Spinal cord (tissue), 10 donors: ENCODE measurements around the gene GARNL3. TPM values are rescaled to one million over a fixed set of nuclear protein-coding genes. Genes with fewer than 3 reads are reported as not detected.

Experiments
- DNase-seq, 6 donors: peaks; one replicate each; pipeline versions ENCODE4 v3.0.0 to v3.0.0-alpha.2; 2013 to 2015; ENCODE audit warnings: low spot score in 6 of 6, low read depth in 4 of 6
- H3K27ac ChIP-seq: one replicate; pipeline ENCODE4 v1.5.1; 2013; ENCODE audit warnings: low read depth, low read length, control low read depth
- H3K27me3 ChIP-seq: one replicate; pipeline ENCODE4 v1.6.1; 2013; ENCODE audit warnings: low read length; ENCODE audit not compliant: control insufficient read depth, insufficient read depth
- H3K36me3 ChIP-seq: one replicate; pipeline ENCODE4 v1.6.1; 2013; ENCODE audit warnings: low read length; ENCODE audit not compliant: control insufficient read depth, insufficient read depth
- H3K4me1 ChIP-seq: one replicate; pipeline ENCODE4 v1.6.1; 2013; ENCODE audit warnings: low read length; ENCODE audit not compliant: control insufficient read depth, insufficient read depth
- H3K4me3 ChIP-seq: one replicate; pipeline ENCODE4 v1.5.1; 2013; ENCODE audit warnings: low read depth, low read length, control low read depth
- H3K9me3 ChIP-seq: one replicate; pipeline ENCODE4 v1.6.1; 2013; ENCODE audit warnings: low read length; ENCODE audit not compliant: control insufficient read depth, insufficient read depth
- WGBS: methylation state at CpG from one replicate; pipeline ENCODE4 v1.1.5; 2013; ENCODE audit warnings: missing lambda C conversion rate; ENCODE audit not compliant: insufficient coverage; 5-methylcytosine and 5-hydroxymethylcytosine counted together
- polyA plus RNA-seq, 2 donors: library from polyadenylated mRNA; unstranded; fragments of 120-200 nt; gene quantifications; one replicate each; pipeline ENCODE4 v1.2.1, GENCODE V29; 2013; ENCODE audit not compliant: insufficient read length in 2 of 2
- total RNA-seq, 2 donors: library from RNA; depleted of rRNA in 1 of 2; stranded (reverse); fragments of 120-200 nt in 1 of 2; fragments of >200 nt in 1 of 2; gene quantifications; one replicate each; pipeline versions ENCODE4 v1.2.3 to v1.2.4, GENCODE V29; 2013 to 2014
- donor health status: healthy.

Gene GARNL3
- total and polyA plus RNA-seq, 4 donors, result 70.7 to 91.3 (median 73.1) TPM

- peak in 2 of 6 donors; percentile 48 to 65 for DNase-seq
- peaks cover 9% of the 10 kb centered on the region for H3K4me1 ChIP-seq
- no peaks in the 10 kb centered on the region for H3K36me3 ChIP-seq
- H3K9me3 ChIP-seq, result no peaks in the 10 kb centered on the region
- no peaks in the 10 kb centered on the region for H3K27me3 ChIP-seq
- H3K4me3 ChIP-seq, result no peak overlapping the region
- 56% methylated on average over 3 of the region's 5 CpGs for WGBS
- H3K27ac ChIP-seq, result no peak overlapping the region
Observed at GRCh38 chr9:127267793-127268525, 3.4 kb downstream of the GARNL3 start.

- no CpG with 5 or more reads among the region's 1 CpG for WGBS
- peaks cover 3% of the 10 kb centered on the region for H3K36me3 ChIP-seq
- H3K27me3 ChIP-seq, result no peaks in the 10 kb centered on the region
- DNase-seq, result no peak
- no peaks in the 10 kb centered on the region for H3K9me3 ChIP-seq
- H3K27ac ChIP-seq, result no peak overlapping the region
- no peak overlapping the region for H3K4me3 ChIP-seq
- peaks cover 3% of the 10 kb centered on the region for H3K4me1 ChIP-seq
Observed at GRCh38 chr9:127269449-127269848, 4.9 kb downstream of the GARNL3 start.

- Histone ChIP-seq H3K27ac (no peak overlapping the region), H3K36me3 (peaks cover 3% of the 10 kb centered on the region), H3K4me1 (no peaks in the 10 kb centered on the region), H3K4me3 (no peak overlapping the region), H3K27me3 (no peaks in the 10 kb centered on the region), H3K9me3 (no peaks in the 10 kb centered on the region)
- DNase-seq, result no peak
- no CpG with 5 or more reads among the region's 3 CpGs for WGBS
Observed at GRCh38 chr9:127273326-127273725, 8.8 kb downstream of the GARNL3 start.

GRCh38 chr9:127277099-127277498, 12.5 kb downstream of the GARNL3 start:
- Histone ChIP-seq H3K27ac (no peak overlapping the region), H3K4me1 (no peaks in the 10 kb centered on the region), H3K27me3 (no peaks in the 10 kb centered on the region), H3K36me3 (peaks cover 3% of the 10 kb centered on the region), H3K9me3 (no peaks in the 10 kb centered on the region), H3K4me3 (no peak overlapping the region)
- no CpG with 5 or more reads among the region's 2 CpGs for WGBS
- DNase-seq, result no peak

GRCh38 chr9:127277770-127278169, 13.2 kb downstream of the GARNL3 start:
- H3K36me3 ChIP-seq, result peaks cover 3% of the 10 kb centered on the region
- no peak for DNase-seq
- no peaks in the 10 kb centered on the region for H3K27me3 ChIP-seq
- no peak overlapping the region for H3K27ac ChIP-seq
- H3K4me3 ChIP-seq, result no peak overlapping the region
- no peaks in the 10 kb centered on the region for H3K4me1 ChIP-seq
- no peaks in the 10 kb centered on the region for H3K9me3 ChIP-seq
- no CpG with 5 or more reads among the region's 1 CpG for WGBS

- Histone ChIP-seq H3K27me3 (no peaks in the 10 kb centered on the region), H3K27ac (no peak overlapping the region), H3K9me3 (no peaks in the 10 kb centered on the region), H3K4me1 (no peaks in the 10 kb centered on the region), H3K4me3 (no peak overlapping the region), H3K36me3 (peaks cover 3% of the 10 kb centered on the region)
- no peak for DNase-seq
- no CpG with 5 or more reads among the region's 2 CpGs for WGBS
Observed at GRCh38 chr9:127278372-127278771, 13.8 kb downstream of the GARNL3 start.

- 83% methylated on average over 2 of the region's 3 CpGs for WGBS
- H3K36me3 ChIP-seq, result no peaks in the 10 kb centered on the region
- no peak overlapping the region for H3K27ac ChIP-seq
- DNase-seq, result no peak
- no peak overlapping the region for H3K4me3 ChIP-seq
- H3K4me1 ChIP-seq, result no peaks in the 10 kb centered on the region
- H3K27me3 ChIP-seq, result no peaks in the 10 kb centered on the region
- H3K9me3 ChIP-seq, result no peaks in the 10 kb centered on the region
Observed at GRCh38 chr9:127279717-127280285, 15.2 kb downstream of the GARNL3 start.

GRCh38 chr9:127280880-127281660, 16.5 kb downstream of the GARNL3 start:
- no peak overlapping the region for H3K4me3 ChIP-seq
- H3K36me3 ChIP-seq, result no peaks in the 10 kb centered on the region
- no peak for DNase-seq
- 97% methylated on average over 4 of the region's 8 CpGs for WGBS
- H3K27ac ChIP-seq, result no peak overlapping the region
- no peaks in the 10 kb centered on the region for H3K27me3 ChIP-seq
- no peaks in the 10 kb centered on the region for H3K9me3 ChIP-seq
- H3K4me1 ChIP-seq, result no peaks in the 10 kb centered on the region

- Histone ChIP-seq H3K9me3 (no peaks in the 10 kb centered on the region), H3K27me3 (no peaks in the 10 kb centered on the region), H3K27ac (no peak overlapping the region), H3K36me3 (no peaks in the 10 kb centered on the region), H3K4me3 (no peak overlapping the region), H3K4me1 (no peaks in the 10 kb centered on the region)
- DNase-seq, result no peak
Observed at GRCh38 chr9:127281891-127282290, 17.3 kb downstream of the GARNL3 start.

GRCh38 chr9:127282611-127283010, 18.0 kb downstream of the GARNL3 start:
- Histone ChIP-seq H3K27ac (no peak overlapping the region), H3K27me3 (no peaks in the 10 kb centered on the region), H3K4me1 (no peaks in the 10 kb centered on the region), H3K4me3 (no peak overlapping the region), H3K36me3 (no peaks in the 10 kb centered on the region), H3K9me3 (no peaks in the 10 kb centered on the region)
- DNase-seq, result no peak
